Stimulated activated CD4-positive, alpha-beta T cell treated with anti-CD3 and anti-CD28 coated beads, Interleukin-2, amount 100 ng/mL, for 24 hours (primary cell): ENCODE data around the gene HIVEP1.

Experiments used
- DNase-seq, 2 donors: peaks; one replicate each; pipeline ENCODE4 v3.0.0-alpha.2; 2020

HIVEP1 gene

GRCh38 chr6:12020187-12020791 lies 8.2 kb downstream of the HIVEP1 start:
- DNase-seq: no peak

DNA sequence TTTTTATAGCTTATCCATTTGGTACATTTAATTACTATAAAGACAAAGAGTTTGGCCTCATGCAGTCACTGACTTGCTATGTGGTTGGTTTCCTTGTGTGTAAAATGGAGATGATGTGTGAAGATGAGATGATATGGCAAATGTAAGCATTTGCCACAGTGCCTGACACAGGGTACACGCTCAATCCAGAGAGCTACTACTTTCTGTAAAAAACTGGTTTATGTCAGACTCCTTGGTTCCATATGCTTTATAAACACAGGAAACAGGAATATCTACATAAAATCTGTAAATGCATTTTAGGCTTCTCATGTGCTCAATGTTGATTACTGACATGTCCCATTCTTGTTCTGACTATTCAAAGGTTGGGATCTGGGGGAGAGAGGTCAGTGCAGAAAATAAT lies 10.4 kb downstream of the HIVEP1 start:
- no peak for DNase-seq

- DNase-seq: no peak
These were observed 10.9 kb downstream of the HIVEP1 start for GRCh38 chr6:12022953-12023388.

DNA sequence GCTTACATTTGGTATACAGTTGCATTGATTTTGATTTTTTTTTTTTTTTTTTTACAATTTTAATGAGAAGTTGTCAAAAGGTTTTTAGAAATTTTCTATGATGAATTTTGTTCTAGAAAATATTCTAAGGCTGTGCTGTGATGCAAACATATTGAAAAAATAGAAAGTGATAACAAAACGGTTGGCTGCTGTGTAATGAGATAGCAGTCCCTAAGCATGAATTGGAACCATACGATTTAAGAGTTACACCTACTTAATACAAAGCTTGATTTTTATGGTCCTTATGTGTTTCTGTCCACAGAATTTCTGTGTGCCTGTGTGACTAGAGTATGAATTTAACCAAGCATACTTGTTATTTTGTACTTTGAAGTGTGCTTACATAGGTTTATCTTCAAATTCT lies 12.1 kb downstream of the HIVEP1 start:
- no peak for DNase-seq

DNA sequence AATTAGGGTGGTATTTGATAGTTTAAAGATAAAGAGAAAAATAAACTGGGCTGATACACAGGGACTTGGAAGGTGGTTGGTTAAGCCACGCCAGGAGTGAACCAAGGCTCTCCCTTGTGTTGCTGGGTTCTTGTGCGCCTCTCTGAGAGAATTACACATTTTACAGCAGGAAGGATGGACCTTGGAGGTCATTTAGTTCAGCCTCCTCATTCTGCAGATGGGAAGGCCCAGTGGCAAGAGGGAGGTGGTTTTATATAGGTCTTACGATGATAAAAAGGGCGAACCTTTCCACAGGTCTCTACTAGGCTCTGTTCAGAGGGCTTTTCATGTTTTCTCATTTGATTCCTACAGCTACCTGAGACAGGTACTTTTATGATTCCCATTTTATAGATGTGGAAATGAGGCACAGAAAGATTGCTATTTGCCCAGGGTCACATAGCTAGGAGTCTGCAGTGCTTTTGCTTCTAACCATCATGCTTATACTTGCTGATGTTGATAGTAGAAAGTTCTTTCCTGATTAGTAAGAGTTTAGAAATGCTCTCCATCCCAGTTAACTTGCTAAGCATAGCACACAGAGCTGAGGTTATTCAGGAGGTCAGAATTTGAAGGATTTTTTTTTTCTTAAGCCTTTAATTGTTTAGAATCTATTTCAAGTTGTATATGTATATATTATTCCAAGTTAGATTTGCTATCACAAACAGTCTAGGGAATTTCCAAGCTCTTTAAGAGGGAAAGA lies 12.8 kb downstream of the HIVEP1 start:
- no peak for DNase-seq

- DNase-seq: no peak
These were observed 14.0 kb downstream of the HIVEP1 start for GRCh38 chr6:12026120-12026519.

GRCh38 chr6:12026833-12027232 lies 14.7 kb downstream of the HIVEP1 start:
- no peak for DNase-seq

- DNase-seq: no peak
These were observed 16.1 kb downstream of the HIVEP1 start for GRCh38 chr6:12028213-12028612.

- no peak for DNase-seq
These were observed 18.0 kb downstream of the HIVEP1 start for GRCh38 chr6:12029979-12030737.

- no peak for DNase-seq
These were observed 19.0 kb downstream of the HIVEP1 start for GRCh38 chr6:12030993-12031550.

DNA sequence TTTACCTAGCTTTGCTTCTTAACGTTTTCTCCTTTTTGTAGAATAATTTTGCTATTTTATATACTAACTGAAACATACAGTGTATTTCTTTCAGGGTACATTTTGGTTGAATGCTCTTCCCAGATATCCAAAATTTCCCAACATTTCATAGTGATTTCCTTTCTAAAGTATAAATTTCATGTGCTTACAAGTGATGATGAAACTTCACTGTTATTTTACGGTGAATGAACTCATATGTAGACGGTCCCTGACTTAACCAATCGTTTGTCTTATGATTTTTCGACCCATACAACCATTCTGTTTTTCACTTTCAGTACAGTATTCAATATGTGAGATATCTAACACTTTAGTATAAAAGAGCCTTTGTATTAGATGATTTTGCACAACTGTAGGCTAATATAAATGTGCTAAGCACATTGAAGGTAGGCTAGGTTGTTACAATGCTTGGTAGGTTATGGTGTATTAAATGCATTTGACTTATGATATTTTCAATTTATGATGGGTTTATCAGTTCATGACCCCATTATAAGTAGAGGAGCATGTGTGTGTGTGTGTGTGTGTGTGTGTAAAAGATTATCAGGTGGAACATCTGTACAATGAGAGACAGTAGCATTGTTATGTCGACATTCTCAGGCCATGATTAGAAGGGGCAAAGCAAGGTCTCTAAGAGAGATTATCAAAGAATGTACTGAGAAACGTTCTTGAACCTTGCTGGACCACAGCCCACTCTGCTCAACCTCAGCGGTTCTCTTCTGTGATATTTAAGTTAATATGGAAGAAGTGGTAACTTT lies 20.9 kb downstream of the HIVEP1 start:
- DNase-seq: no peak

- no peak for DNase-seq
These were observed 21.7 kb downstream of the HIVEP1 start for GRCh38 chr6:12033770-12034169.

DNA sequence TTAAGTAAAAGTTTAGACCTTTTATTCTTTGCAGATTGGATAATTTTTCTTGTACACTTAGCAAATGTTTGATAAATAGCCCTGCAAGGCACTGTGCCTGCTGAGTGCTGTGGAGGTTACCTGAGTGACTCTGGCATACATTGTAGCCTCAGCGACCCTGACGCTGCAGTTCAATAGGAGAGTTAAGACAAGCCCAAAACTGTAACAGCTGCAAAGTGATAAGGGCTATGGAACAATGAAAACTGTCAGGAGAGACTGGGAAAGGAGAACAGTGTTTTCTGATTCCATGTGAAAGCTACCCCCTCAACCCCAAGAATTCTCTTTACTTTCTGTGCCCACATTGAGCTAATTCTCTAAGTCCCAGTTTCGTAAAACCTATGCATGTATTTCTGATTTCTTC lies 22.2 kb downstream of the HIVEP1 start:
- DNase-seq: no peak

DNA sequence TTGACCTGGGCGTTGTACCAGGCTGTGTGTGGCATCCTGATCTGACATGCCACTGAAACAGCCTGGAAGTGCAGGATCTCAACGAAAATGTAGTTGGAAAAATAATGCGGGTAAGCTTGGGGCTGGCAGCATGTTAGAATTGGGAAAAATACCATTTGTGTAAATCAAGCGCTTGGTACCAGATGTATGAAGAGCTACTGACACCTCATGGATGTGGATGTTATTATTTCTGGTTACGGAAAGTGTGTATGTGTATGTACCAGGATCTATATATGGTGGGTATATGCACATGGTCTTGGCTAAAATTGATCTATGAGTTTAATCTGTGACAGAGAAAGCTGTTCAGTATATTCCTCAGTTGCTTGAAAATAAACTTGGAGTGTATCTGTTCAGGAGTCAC lies 22.7 kb downstream of the HIVEP1 start:
- no peak for DNase-seq

- no peak for DNase-seq
These were observed 24.7 kb downstream of the HIVEP1 start for GRCh38 chr6:12036766-12037165.

DNA sequence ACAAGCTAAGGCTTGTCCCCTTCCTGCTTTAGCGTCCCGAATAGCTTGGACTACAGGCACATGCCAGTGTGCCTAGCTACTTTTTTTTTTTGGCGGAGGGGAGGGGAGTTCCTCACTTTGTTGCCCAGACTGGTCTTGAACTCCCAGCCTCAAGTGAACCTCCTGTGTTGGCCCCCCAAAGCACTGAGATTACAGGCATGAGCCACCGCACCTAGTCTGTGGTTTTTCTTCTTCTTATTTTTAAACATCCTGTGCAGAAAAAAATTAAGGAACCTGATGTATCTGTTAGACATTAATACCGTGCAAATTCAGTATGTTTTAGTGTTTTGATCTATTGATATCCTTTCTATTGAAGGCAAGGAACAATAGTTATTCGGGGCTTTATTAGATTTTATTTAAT lies 25.7 kb downstream of the HIVEP1 start:
- DNase-seq: no peak

GRCh38 chr6:12039540-12040459 lies 27.7 kb downstream of the HIVEP1 start:
- DNase-seq: no peak

GRCh38 chr6:12047304-12047703 lies 35.2 kb downstream of the HIVEP1 start:
- no peak for DNase-seq

- no peak for DNase-seq
These were observed 35.8 kb downstream of the HIVEP1 start for GRCh38 chr6:12047792-12048432.

DNA sequence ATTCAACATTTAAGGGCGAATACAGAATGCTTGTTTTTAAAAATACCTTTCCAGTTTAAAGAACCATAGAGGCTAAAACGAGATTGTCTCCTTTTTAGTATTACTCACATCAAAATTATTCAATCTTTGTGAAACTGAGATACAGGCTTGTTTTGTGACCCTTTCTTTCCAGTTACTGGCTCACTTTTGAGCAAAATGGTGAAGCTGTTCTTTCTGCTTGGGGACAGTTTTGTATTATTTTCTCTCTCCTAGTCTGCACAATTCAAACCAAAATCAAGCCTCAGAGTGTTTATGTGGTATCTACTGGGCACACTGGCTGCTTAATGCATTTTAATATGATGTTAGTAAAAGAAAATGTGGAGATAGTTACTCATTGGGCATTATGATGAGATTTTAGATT lies 36.5 kb downstream of the HIVEP1 start:
- no peak for DNase-seq

GRCh38 chr6:12049165-12049564 lies 37.1 kb downstream of the HIVEP1 start:
- DNase-seq: no peak
